ENCODE measurements around the gene ANXA10.

- TF ChIP-seq CTCF (conservative IDR thresholded peaks at IDR 0.05; ENCODE audit: low read length) (no peak), EZH2phosphoT487 (IDR thresholded peaks at IDR 0.05; ENCODE audit: borderline replicate concordance, low read depth, low read length) (no peak)
Observed at GRCh38 chr4:168074861-168075260, 17.5 kb upstream of the ANXA10 start.

Data from OCI-LY7 (cell line).